Suppressor macrophage treated with lipopolysaccharide for 4 hours (primary cell): ENCODE results near the gene KISS1R.
"Not testable (repeated sequence)": the region's sequence is repeated elsewhere in the genome, so short reads cannot be mapped to it uniquely, and the experiment has no call there.

Experiments
- DNase-seq: peaks from one replicate; pipeline ENCODE4 v3.0.0-alpha.2; 2020

Gene KISS1R

GRCh38 chr19:917323-918151, at the start of gene KISS1R:
TSS of gene KISS1R (plus strand) at chr19:917333. CDS start at chr19:917503, 170 bp downstream.
- DNase-seq, result peak; percentile 50

- no peak for DNase-seq
Measured at GRCh38 chr19:867855-868457, 49.2 kb upstream of the KISS1R start.

- no peak for DNase-seq
Measured at GRCh38 chr19:868458-869244, 48.5 kb upstream of the KISS1R start.

GRCh38 chr19:869245-870177, 47.6 kb upstream of the KISS1R start:
- no peak for DNase-seq

DNA sequence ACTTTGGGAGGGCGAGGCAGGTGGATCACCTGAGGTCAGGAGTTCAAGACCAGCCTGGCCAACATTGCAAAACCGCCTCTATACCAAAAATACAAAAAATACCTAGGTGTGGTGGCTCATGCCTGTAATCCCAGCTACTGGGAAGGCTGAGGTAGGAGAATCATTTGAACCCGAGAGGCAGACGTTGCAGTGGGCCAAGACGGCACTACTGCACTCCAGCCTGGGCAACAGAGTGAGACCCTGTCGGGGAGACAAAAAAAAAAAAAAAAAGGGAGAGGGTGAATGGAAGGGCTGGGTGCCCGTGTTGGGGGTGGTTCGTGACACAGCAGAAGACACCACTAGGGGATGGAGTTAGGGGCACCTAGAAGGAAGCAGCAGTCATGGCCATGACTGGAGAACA, 46.8 kb upstream of the KISS1R start:
- no peak for DNase-seq

- no peak for DNase-seq
Measured at GRCh38 chr19:870963-871401, 46.2 kb upstream of the KISS1R start.

DNA sequence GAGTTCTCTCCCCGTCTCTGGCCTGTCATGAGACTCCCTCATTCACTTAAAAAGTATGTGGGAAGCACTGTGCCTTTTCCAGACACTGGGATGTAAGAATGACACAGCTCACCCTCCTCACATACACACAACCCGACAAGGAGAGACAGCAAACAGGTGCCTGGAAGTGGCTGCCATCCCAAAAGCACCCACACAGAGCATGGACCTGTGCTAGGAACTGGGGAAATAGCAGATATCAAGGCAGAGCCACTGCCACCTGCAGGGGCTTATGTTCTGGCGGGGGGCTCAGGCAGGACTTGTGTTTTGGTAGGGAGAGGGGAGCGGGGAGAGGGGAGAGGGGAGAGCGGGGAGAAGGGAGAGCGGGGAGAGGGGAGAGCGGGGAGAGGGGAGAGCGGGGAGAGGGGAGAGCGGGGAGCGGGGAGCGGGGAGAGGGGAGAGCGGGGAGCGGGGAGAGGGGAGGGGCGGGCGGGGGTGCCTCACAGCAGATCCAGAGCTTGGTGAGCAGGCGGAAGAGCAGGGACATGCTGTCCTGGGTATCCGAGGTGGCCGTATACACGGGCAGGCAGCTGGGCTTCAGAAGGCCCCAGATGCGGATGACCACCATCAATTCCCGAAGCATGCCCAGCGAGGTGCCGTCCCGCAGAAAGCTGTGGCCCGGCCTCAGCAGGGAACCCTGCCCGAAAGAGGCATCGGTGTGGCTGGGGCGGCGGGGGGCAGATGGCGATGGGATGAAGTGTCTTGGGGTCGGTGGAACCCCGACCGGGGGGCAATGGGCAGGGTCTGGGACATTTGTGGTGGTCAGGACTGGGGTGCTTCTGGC, 45.5 kb upstream of the KISS1R start:
- DNase-seq, result no peak

DNA sequence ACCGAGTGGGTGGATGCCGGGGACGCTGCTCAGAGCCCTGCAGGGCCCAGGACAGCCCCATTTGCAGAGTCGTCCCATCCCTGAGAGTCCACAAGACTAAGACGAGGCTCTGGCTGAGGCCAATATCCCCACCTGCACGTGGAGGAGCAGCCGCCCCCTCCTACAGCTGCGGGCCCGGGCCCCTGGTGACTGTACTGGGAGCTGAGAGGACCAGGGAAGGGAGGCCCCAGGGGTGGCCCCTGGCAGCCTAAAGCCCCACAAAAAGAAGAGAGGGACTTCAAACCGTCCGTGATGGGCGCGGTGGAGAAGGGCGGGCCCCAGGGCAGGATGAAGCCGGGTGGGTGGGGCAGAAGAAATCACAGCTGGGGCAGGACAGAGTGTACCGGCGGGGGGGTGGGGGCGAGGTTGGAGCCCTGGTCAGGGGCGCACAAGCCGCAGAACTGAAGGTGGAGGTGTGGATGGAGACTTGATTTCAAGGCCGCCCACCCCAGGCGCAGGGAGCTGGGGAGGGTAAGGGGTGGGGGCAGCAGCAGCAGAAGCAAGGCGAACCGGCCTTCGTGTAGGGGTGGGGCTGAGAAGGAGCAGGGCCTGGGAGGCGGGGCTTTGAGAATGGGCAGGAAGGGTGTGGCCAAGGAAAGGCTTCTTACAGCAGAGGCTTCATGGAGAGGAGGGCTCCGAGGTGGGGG, 44.7 kb upstream of the KISS1R start:
- DNase-seq, result peak; percentile 65

GRCh38 chr19:873084-873483, 44.0 kb upstream of the KISS1R start:
- DNase-seq, result peak; percentile 53

- DNase-seq, result no peak
Measured at GRCh38 chr19:873561-874041, 43.5 kb upstream of the KISS1R start.

- no peak for DNase-seq
Measured at GRCh38 chr19:875265-875879, 41.8 kb upstream of the KISS1R start.

DNA sequence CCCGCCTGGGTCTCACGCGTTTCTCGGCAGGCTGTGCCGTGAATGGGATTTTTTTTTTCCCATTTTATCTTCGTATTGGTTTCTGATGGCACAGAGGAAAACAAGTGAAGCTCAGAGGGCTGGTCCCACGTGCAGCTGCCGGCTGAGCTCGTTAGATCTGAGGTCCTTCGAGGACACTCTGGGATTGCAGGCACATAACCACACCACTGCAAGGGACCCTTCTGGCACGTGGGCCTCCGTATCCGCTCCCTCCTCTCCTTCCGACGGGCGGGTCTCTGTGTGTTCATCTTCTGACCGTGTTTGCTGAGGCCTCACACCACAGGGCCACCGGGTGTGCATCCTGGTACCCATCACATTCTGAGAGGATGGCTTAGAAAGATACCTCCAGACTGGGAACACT, 41.0 kb upstream of the KISS1R start:
- no peak for DNase-seq

DNA sequence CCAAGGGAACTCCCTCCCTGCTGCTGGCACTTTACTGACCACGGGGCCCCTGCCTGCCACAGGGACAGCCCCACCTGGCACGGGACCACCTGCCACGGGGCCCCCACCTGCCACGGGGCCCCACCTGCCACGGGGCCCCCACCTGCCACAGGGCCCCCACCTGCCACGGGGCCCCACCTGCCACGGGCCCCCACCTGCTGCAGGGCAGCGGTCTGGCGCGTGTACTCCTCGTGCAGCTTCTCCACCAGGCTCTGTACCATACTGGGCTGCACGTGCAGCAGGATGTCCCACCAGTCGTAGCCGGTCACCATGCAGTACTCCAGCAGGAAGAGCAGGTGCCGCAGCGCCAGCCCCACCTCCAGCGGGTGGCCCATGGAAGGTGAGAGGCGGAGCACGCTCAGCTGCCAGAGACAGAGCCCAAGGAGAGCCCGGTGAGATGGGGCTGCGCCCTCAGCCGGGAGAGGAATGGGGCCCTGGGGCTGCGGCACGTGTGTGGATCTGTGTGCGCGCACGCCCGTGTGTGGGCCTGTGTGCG, 40.3 kb upstream of the KISS1R start:
- no peak for DNase-seq

- not testable (repeated sequence) for DNase-seq
Measured at GRCh38 chr19:877992-878660, 39.0 kb upstream of the KISS1R start.

GRCh38 chr19:878751-879561, 38.2 kb upstream of the KISS1R start:
- not testable (repeated sequence) for DNase-seq

- DNase-seq, result no peak
Measured at GRCh38 chr19:879711-880438, 37.3 kb upstream of the KISS1R start.

- no peak for DNase-seq
Measured at GRCh38 chr19:881385-882071, 35.6 kb upstream of the KISS1R start.
